ENCODE measurements around the gene PRDM9. TPM values are rescaled to one million over a fixed set of nuclear protein-coding genes. Genes with fewer than 3 reads are reported as not detected.

The PRDM9 gene
- not detected for total RNA-seq

- no peak for DNase-seq (ENCODE audit: extremely low spot score in 2 of 2)
- TF ChIP-seq POLR2A (IDR thresholded peaks at IDR 0.05) (no peak), POLR2AphosphoS5 (IDR thresholded peaks at IDR 0.05; ENCODE audit: insufficient read depth in 1 of 2, low read depth in 1 of 2) (no peak)
- TF ChIP-seq, protein P1, sequence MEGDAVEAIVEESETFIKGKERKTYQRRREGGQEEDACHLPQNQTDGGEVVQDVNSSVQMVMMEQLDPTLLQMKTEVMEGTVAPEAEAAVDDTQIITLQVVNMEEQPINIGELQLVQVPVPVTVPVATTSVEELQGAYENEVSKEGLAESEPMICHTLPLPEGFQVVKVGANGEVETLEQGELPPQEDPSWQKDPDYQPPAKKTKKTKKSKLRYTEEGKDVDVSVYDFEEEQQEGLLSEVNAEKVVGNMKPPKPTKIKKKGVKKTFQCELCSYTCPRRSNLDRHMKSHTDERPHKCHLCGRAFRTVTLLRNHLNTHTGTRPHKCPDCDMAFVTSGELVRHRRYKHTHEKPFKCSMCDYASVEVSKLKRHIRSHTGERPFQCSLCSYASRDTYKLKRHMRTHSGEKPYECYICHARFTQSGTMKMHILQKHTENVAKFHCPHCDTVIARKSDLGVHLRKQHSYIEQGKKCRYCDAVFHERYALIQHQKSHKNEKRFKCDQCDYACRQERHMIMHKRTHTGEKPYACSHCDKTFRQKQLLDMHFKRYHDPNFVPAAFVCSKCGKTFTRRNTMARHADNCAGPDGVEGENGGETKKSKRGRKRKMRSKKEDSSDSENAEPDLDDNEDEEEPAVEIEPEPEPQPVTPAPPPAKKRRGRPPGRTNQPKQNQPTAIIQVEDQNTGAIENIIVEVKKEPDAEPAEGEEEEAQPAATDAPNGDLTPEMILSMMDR (IDR thresholded peaks at IDR 0.05) = no peak
- Histone ChIP-seq H3K4me1 (no peaks in the 10 kb centered on the region), H3K27me3 (no peaks in the 10 kb centered on the region), H3K27ac (no peak within 1 kb of the TSS), H3K36me3 (no peaks in the 10 kb centered on the region), H3K4me3 (no peak within 1 kb of the TSS), H3K9me3 (no peaks in the 10 kb centered on the region)
- intact Hi-C loops (cut with DNase I) = no loop called here
Measured at GRCh38 chr5:23507278-23507685, at the start of gene PRDM9. TSS of gene PRDM9 (plus strand) at chr5:23507609. CDS start at chr5:23509034, 1,425 bp downstream.

- H3K4me1 ChIP-seq = no peaks in the 10 kb centered on the region
- no peaks in the 10 kb centered on the region for H3K36me3 ChIP-seq
- TF ChIP-seq, protein P1 (IDR thresholded peaks at IDR 0.05) = no peak
- TF ChIP-seq POLR2A (IDR thresholded peaks at IDR 0.05) = no peak
- no peak for TF ChIP-seq POLR2AphosphoS5 (IDR thresholded peaks at IDR 0.05; ENCODE audit: insufficient read depth in 1 of 2, low read depth in 1 of 2)
- H3K27ac ChIP-seq = no peak overlapping the region
- DNase-seq (ENCODE audit: extremely low spot score in 2 of 2) = no peak
- intact Hi-C loops (cut with DNase I) = no loop called here
- no peak overlapping the region for H3K4me3 ChIP-seq
- H3K27me3 ChIP-seq = no peaks in the 10 kb centered on the region
- H3K9me3 ChIP-seq = no peaks in the 10 kb centered on the region
Measured at GRCh38 chr5:23457780-23458179, 49.6 kb upstream of the PRDM9 start.

DNA sequence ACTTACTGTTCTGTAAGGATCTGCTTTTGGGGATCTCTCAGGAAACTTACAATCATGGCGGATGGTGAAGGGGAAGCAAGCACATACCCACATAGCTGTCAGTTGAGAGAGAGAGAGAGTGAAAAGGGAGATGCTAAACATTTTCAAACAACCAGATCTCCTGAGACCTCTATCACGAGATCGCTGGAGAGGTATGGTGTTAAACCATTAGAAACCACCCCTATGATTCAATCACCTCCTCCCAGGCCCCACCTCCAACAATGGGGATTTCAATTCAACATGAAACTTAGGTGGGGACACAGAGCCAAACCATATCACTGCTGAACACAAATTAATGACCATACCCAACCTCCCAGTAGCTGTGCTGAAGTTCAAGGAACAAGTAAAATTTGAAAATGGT lies 48.2 kb upstream of the PRDM9 start:
- H3K4me3 ChIP-seq = no peak overlapping the region
- no peaks in the 10 kb centered on the region for H3K27me3 ChIP-seq
- H3K36me3 ChIP-seq = no peaks in the 10 kb centered on the region
- TF ChIP-seq POLR2A (IDR thresholded peaks at IDR 0.05) (no peak), POLR2AphosphoS5 (IDR thresholded peaks at IDR 0.05; ENCODE audit: insufficient read depth in 1 of 2, low read depth in 1 of 2) (no peak)
- TF ChIP-seq, protein P1 (IDR thresholded peaks at IDR 0.05) = no peak
- intact Hi-C loops (cut with DNase I) = no loop called here
- H3K4me1 ChIP-seq = no peaks in the 10 kb centered on the region
- H3K9me3 ChIP-seq = no peaks in the 10 kb centered on the region
- DNase-seq (ENCODE audit: extremely low spot score in 2 of 2) = no peak
- H3K27ac ChIP-seq = no peak overlapping the region

- Histone ChIP-seq H3K27ac (no peak overlapping the region), H3K27me3 (no peaks in the 10 kb centered on the region), H3K4me1 (no peaks in the 10 kb centered on the region), H3K4me3 (no peak overlapping the region), H3K36me3 (no peaks in the 10 kb centered on the region), H3K9me3 (no peaks in the 10 kb centered on the region)
- DNase-seq (ENCODE audit: extremely low spot score in 2 of 2) = no peak
- intact Hi-C loops (cut with DNase I) = no loop called here
- TF ChIP-seq POLR2AphosphoS5 (IDR thresholded peaks at IDR 0.05; ENCODE audit: insufficient read depth in 1 of 2, low read depth in 1 of 2) (no peak), POLR2A (IDR thresholded peaks at IDR 0.05) (no peak)
- TF ChIP-seq, protein P1 (IDR thresholded peaks at IDR 0.05) = no peak
Measured at GRCh38 chr5:23461576-23461975, 45.8 kb upstream of the PRDM9 start.

DNA sequence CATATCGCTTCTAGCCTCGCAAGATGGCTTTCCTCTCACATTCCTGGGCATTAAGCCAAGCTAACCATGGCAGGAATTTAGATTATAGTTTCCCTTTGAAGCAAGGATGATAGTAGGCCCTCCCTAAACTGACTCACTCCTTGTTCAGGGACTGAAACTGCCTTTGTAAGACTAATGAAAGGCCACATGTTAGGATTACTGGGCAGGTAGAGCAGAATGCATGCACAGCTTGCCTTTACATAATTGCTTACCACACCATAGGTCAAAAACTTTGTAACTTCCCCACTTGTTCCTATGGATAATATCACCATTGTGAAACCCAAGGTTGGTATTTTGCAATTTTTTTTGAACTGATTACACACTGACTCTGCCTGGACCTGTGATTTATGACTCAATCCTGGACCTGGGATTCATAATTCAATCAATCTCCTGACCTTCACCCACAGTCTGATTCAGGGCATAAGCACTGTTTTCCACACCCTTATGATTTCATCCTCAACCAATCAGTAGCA lies 41.0 kb upstream of the PRDM9 start:
- Histone ChIP-seq H3K27ac (no peak overlapping the region), H3K4me3 (no peak overlapping the region), H3K9me3 (no peaks in the 10 kb centered on the region), H3K27me3 (no peaks in the 10 kb centered on the region), H3K4me1 (no peaks in the 10 kb centered on the region), H3K36me3 (no peaks in the 10 kb centered on the region)
- no peak for DNase-seq (ENCODE audit: extremely low spot score in 2 of 2)
- no peak for TF ChIP-seq POLR2A (IDR thresholded peaks at IDR 0.05)
- no peak for TF ChIP-seq POLR2AphosphoS5 (IDR thresholded peaks at IDR 0.05; ENCODE audit: insufficient read depth in 1 of 2, low read depth in 1 of 2)
- TF ChIP-seq, protein P1 (IDR thresholded peaks at IDR 0.05) = no peak
- intact Hi-C loops (cut with DNase I) = no loop called here
